Right atrium auricular region (tissue), 2 donors: ENCODE results near the gene ENGASE. TPM values are rescaled to one million over a fixed set of nuclear protein-coding genes. Genes with fewer than 3 reads are reported as not detected.

ENCODE experiments used
- DNase-seq: peaks from one replicate; pipeline ENCODE4 v3.0.0-alpha.2; 2019; ENCODE audit warnings: low spot score
- H3K27ac ChIP-seq, 2 donors: fragments of 200-600 bp; sonication (generic); 1 replicate in 1 of 2; 2 replicates in 1 of 2; pipeline ENCODE4 v1.5.1; 2016 to 2019
- H3K27me3 ChIP-seq, 2 donors: fragments of 200-600 bp; sonication (generic); one replicate each; pipeline versions ENCODE4 v1.5.1 to v1.6.0; 2017 to 2019
- H3K36me3 ChIP-seq: fragments of 200-600 bp; sonication (generic); one replicate; pipeline ENCODE4 v1.5.1; 2016
- H3K4me1 ChIP-seq, 2 donors: fragments of 200-600 bp; sonication (generic); one replicate each; pipeline versions ENCODE4 v1.5.1 to v1.6.0; 2017 to 2019
- H3K4me3 ChIP-seq, 2 donors: fragments of 200-600 bp; sonication (generic); 1 replicate in 1 of 2; 2 replicates in 1 of 2; pipeline ENCODE4 v1.5.1; 2017 to 2019; ENCODE audit warnings: mild to moderate bottlenecking in 1 of 2, moderate library complexity in 1 of 2
- H3K9me3 ChIP-seq, 2 donors: fragments of 200-600 bp; sonication (generic); one replicate each; pipeline ENCODE4 v1.5.1; 2019
- total RNA-seq, 2 donors: library from RNA; depleted of rRNA; stranded (reverse); fragments of >200 nt; gene quantifications; one replicate each; pipeline ENCODE4 v1.1.0, GENCODE V29; 2016
- TF ChIP-seq, protein P1 (sequence below), 2 donors: fragments of 200-600 bp; sonication (generic); IDR thresholded peaks; one replicate each; pipeline ENCODE4 v1.5.1; 2019; ENCODE audit warnings: antibody characterized with exemption in 2 of 2

ENGASE gene
- total RNA-seq, 2 donors from 2014 or later, result 7.7 to 13.5 TPM

DNA sequence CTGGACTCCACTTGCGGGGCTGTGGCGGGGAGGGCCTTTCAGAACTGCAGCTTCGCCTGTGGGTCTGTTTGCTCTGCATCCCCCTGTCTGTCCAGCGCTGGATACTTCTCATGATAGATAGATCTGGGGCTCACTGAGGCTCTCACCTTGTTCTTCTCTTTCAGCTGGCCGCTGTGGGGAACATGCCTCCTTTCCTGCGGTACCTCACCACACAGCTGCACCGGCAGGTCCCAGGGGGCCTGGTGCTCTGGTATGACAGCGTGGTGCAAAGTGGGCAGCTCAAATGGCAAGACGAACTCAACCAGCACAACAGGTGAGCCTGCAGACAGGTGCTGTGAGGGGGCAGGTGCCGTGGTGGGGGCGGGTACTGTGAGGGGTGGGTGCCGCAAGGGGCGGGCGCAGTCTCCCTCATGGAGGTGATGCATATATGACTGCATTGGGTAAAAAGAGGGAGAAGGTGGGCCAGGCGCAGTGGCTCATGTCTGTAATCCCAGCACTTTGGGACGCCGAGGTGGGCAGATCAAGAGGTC lies 6.2 kb downstream of the ENGASE start:
- H3K36me3 ChIP-seq, result peaks cover 80% of the 10 kb centered on the region
- H3K4me1 ChIP-seq, result peaks cover 0 to 18% of the 10 kb centered on the region in 2 donors
- H3K4me3 ChIP-seq, result no peak overlapping the region
- H3K9me3 ChIP-seq, result no peaks in the 10 kb centered on the region
- no peaks in the 10 kb centered on the region for H3K27me3 ChIP-seq
- no peak overlapping the region for H3K27ac ChIP-seq
- TF ChIP-seq, protein P1, sequence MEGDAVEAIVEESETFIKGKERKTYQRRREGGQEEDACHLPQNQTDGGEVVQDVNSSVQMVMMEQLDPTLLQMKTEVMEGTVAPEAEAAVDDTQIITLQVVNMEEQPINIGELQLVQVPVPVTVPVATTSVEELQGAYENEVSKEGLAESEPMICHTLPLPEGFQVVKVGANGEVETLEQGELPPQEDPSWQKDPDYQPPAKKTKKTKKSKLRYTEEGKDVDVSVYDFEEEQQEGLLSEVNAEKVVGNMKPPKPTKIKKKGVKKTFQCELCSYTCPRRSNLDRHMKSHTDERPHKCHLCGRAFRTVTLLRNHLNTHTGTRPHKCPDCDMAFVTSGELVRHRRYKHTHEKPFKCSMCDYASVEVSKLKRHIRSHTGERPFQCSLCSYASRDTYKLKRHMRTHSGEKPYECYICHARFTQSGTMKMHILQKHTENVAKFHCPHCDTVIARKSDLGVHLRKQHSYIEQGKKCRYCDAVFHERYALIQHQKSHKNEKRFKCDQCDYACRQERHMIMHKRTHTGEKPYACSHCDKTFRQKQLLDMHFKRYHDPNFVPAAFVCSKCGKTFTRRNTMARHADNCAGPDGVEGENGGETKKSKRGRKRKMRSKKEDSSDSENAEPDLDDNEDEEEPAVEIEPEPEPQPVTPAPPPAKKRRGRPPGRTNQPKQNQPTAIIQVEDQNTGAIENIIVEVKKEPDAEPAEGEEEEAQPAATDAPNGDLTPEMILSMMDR (IDR thresholded peaks at IDR 0.05), result no peak
- no peak for DNase-seq

DNA sequence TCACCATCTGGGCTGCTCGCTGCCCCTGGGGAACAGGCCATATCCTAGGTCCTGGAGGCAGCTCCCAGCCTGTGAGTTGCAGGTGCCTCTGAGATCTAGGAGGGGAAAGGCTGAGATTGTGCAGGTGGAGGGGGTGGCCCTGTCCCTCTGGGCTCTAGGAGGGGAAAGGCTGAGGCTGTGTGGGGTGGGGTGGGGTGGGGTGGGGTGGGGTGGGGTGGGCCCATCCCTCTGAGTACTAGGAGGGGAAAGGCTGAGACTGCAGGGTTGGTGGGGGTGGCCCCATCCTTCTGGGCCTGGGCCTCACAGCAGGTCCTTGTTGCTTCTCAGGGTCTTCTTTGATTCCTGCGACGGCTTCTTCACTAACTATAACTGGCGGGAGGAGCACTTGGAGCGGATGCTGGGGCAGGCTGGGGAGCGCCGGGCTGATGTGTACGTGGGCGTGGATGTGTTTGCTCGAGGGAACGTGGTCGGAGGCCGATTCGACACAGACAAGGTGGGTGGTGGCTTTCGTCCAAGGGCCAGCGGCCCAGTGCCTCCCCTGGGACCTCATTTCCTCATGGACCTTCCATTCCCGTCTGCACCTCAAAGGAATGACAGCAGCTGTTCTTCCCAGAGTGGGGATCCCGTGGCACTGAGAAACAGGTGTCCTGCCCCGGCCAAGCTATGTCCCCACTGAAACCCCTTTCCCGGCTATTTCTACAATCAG lies 7.1 kb downstream of the ENGASE start:
- Histone ChIP-seq H3K9me3 (no peaks in the 10 kb centered on the region), H3K4me3 (no peak overlapping the region), H3K36me3 (peaks cover 85% of the 10 kb centered on the region), H3K27me3 (no peaks in the 10 kb centered on the region), H3K27ac (no peak overlapping the region), H3K4me1 (peaks cover 0 to 11% of the 10 kb centered on the region in 2 donors)
- DNase-seq, result no peak
- TF ChIP-seq, protein P1 (IDR thresholded peaks at IDR 0.05), result no peak

DNA sequence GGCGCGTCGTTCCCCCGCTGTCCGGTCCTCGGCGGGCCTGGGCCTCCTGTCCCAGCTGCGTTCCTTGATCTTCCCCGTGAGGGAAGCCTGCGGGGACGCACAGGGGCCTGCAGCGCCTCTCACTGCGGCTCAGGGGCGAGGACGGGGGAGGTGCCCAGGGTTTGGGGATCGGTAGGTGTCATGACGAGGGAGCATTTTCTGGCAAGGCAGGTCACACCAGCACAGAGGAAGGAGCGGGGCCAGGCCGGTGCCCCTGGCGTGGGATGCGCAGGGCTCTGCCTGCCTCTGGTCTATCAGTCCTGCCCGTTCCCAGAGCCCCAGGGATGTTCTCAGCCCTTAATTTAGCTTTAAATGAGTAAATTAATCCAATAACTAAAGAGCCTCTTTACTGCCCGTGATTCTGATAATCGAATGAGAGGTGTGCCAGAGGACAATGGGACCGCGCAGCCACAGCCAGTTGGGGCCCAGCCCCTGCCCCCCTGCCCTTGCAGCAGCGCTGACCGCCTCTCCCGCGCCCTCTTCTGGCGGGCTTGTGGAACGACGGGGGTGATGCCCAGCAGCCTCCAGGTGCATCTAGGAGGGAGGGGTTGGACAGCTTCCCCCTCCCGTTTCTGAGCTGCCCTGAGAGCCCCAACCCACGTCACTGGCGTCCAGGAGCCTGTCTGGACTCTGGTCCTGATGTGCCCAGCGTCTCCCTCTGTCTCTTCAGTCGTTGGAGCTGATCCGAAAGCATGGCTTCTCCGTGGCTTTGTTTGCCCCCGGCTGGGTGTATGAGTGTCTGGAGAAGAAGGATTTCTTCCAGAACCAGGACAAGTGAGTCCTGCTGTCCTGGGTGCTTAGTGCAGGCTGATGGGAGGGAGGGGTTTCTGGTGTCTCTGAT lies 7.9 kb downstream of the ENGASE start:
- no peak for DNase-seq
- peaks cover 0 to 7% of the 10 kb centered on the region in 2 donors for H3K4me1 ChIP-seq
- H3K9me3 ChIP-seq, result no peaks in the 10 kb centered on the region
- H3K27me3 ChIP-seq, result no peaks in the 10 kb centered on the region
- H3K27ac ChIP-seq, result no peak overlapping the region
- TF ChIP-seq, protein P1 (IDR thresholded peaks at IDR 0.05), result peak; percentile 76 to 87
- H3K36me3 ChIP-seq, result peaks cover 83% of the 10 kb centered on the region
- no peak overlapping the region for H3K4me3 ChIP-seq

DNA sequence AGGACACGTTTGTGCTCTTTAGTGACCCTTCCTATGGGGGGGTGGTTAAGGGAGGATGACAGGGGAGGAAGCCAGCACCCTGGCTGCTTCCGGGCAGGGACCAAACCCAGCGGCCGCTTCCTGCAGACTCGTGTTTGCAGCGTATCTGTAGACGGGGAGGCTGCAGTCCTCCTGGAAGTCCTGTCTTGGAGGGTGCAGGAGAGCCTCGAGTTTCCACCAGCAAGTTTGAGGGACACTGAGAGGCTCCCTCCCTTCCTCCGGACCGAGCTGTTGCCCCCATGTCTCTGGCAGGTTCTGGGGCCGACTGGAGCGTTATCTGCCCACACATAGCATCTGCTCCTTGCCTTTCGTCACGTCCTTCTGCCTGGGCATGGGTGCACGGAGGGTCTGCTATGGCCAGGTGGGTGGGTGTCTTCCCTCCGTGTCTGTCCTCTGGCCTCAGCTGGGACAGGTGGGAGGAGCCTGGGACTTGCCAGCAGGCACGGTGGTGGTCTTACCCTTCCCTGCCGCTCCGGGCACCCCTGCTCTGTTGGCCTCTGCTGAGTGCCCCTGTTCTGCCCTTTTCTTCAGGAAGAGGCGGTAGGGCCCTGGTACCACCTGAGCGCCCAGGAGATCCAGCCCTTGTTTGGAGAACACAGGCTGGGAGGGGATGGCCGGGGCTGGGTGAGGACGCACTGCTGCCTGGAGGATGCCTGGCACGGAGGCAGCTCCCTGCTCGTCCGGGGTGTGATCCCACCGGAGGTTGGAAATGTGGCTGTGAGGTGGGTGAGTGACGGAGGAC lies 8.8 kb downstream of the ENGASE start:
- Histone ChIP-seq H3K27ac (no peak overlapping the region), H3K4me3 (no peak overlapping the region), H3K9me3 (no peaks in the 10 kb centered on the region), H3K36me3 (peaks cover 74% of the 10 kb centered on the region), H3K27me3 (no peaks in the 10 kb centered on the region), H3K4me1 (peaks cover 0 to 7% of the 10 kb centered on the region in 2 donors)
- DNase-seq, result no peak
- TF ChIP-seq, protein P1 (IDR thresholded peaks at IDR 0.05), result no peak

DNA sequence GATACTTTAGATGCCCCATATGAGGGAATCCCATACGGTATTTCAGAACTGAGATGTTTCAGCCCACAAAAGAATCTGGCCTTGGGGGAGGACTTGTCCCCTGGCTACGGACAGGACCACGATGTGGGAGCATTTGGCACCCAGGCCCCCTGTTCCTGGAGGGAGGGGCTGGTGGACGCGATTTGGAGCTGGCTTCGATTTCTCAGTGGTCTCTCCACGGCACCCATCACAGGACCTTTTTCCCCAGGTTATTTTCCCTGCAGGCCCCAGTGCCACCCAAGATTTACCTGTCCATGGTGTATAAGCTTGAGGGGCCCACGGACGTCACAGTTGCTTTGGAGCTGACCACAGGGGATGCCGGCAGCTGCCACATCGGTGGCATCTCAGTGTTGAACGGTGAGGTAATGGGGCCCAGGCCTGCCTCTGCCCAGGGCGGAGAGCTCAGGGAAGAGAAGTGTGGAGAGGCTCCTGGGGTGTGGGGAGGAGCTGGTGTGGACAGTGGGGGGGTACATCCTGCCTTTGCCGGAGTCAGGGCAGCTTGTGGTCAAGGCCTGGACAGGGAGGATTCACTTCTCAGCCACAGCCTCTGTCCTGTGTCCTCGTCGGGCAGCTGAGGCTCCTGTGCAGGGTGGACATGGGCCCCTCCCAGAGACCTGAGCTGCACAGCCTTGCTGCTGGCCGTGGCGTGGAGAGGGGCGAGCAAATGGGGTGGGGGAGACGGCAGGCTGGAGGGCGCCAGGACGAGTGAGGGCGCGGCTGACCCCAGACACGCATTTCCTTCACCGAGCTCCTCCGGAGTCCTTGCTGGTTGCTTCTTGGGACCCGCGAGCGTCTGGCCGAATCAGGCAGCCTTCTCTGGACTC lies 9.9 kb downstream of the ENGASE start:
- H3K36me3 ChIP-seq, result peaks cover 63% of the 10 kb centered on the region
- no peak overlapping the region for H3K27ac ChIP-seq
- TF ChIP-seq, protein P1 (IDR thresholded peaks at IDR 0.05), result no peak
- no peak overlapping the region for H3K4me3 ChIP-seq
- no peak for DNase-seq
- no peaks in the 10 kb centered on the region for H3K27me3 ChIP-seq
- peaks cover 0 to 7% of the 10 kb centered on the region in 2 donors for H3K4me1 ChIP-seq
- no peaks in the 10 kb centered on the region for H3K9me3 ChIP-seq
